HG02759 (cell line): ENCODE data around the gene PPM1M.

Experiments used
- ATAC-seq: cut with Tn5 transposase; IDR thresholded peaks from one replicate; pipeline ENCODE4 v1.9.1; 2021; ENCODE audit warnings: mild to moderate bottlenecking, moderate library complexity; ENCODE audit not compliant: unreplicated experiment

Gene PPM1M

GRCh38 chr3:52215351-52215750 is 30.2 kb upstream of the PPM1M start:
- no peak for ATAC-seq

GRCh38 chr3:52216585-52217408 is 28.8 kb upstream of the PPM1M start:
- no peak for ATAC-seq

GRCh38 chr3:52217409-52217805 is 28.2 kb upstream of the PPM1M start:
- ATAC-seq = no peak

- no peak for ATAC-seq
Measured at GRCh38 chr3:52218026-52218425, 27.5 kb upstream of the PPM1M start.

- ATAC-seq = no peak
Measured at GRCh38 chr3:52218454-52218853, 27.1 kb upstream of the PPM1M start.

GRCh38 chr3:52218937-52219650 is 26.5 kb upstream of the PPM1M start:
- no peak for ATAC-seq

GRCh38 chr3:52220380-52221026 is 25.1 kb upstream of the PPM1M start:
- ATAC-seq = peak; percentile 53

- ATAC-seq = no peak
Measured at GRCh38 chr3:52221141-52221562, 24.4 kb upstream of the PPM1M start.

- no peak for ATAC-seq
Measured at GRCh38 chr3:52221563-52222318, 23.8 kb upstream of the PPM1M start.

- no peak for ATAC-seq
Measured at GRCh38 chr3:52222319-52223221, 23.0 kb upstream of the PPM1M start.

- ATAC-seq = no peak
Measured at GRCh38 chr3:52223449-52224408, 21.8 kb upstream of the PPM1M start.

- peak; percentile 83 for ATAC-seq
Measured at GRCh38 chr3:52225452-52226228, 19.9 kb upstream of the PPM1M start, which contains the start of gene TLR9. TSS of gene TLR9 (minus strand) at chr3:52225645. CDS start at chr3:52225529, 116 bp downstream.

- ATAC-seq = peak; percentile 4
Measured at GRCh38 chr3:52226229-52226817, 19.2 kb upstream of the PPM1M start.

GRCh38 chr3:52227117-52227516 is 18.4 kb upstream of the PPM1M start:
- no peak for ATAC-seq

GRCh38 chr3:52227766-52228165 is 17.8 kb upstream of the PPM1M start:
- no peak for ATAC-seq

- no peak for ATAC-seq
Measured at GRCh38 chr3:52228266-52228665, 17.3 kb upstream of the PPM1M start.

- ATAC-seq = no peak
Measured at GRCh38 chr3:52228751-52229291, 16.7 kb upstream of the PPM1M start.
